Spleen (tissue), 7 donors: Measurements from ENCODE around the gene VSIG4.

Experiments used
- CTCF ChIP-seq, 11 experiments: fragments of 200-600 bp in 7 of 11; fragments of 450-650 bp in 4 of 11; sonication (generic) in 4 of 11; IDR thresholded peaks in 8 of 11; conservative IDR thresholded peaks in 3 of 11; 1 replicate in 7 of 11; 2 replicates in 4 of 11; pipeline versions ENCODE4 v1.4.0 to v1.8.0; 2016 to 2021; ENCODE audit warnings: antibody characterized with exemption in 11 of 11, inconsistent platforms in 4 of 11, mild to moderate bottlenecking in 1 of 11
- POLR2A ChIP-seq, 3 donors: fragments of 450-650 bp; IDR thresholded peaks; one replicate each; pipeline ENCODE4 v1.5.1; 2017; ENCODE audit warnings: antibody characterized with exemption in 3 of 3, mild to moderate bottlenecking in 1 of 3
- donor health status: DM: no; HTN: no; CAD: no; lungs with moderate emphysema.
- donor health status: DM: no; HTN: no; CAD: no.
- donor health status: DM: no; HTN: no; CAD: no.

GRCh38 chrX:66076801-66077200 lies 36.9 kb upstream of the VSIG4 start:
- TF ChIP-seq POLR2A (IDR thresholded peaks at IDR 0.05) (no peak), CTCF (IDR thresholded peaks at IDR 0.05 in 8 of 11, conservative IDR thresholded peaks at IDR 0.05 in 3 of 11) (no peak)
